GM21526 (cell line): ENCODE measurements around the gene STAT3.
"Not testable (repeated sequence)": the region's sequence is repeated elsewhere in the genome, so short reads cannot be mapped to it uniquely, and the experiment has no call there.

Experiments used
- ATAC-seq: cut with Tn5 transposase; IDR thresholded peaks from one replicate; pipeline ENCODE4 v1.9.1; 2021; ENCODE audit warnings: moderate library complexity; ENCODE audit not compliant: unreplicated experiment, low FRiP score

The STAT3 gene

DNA sequence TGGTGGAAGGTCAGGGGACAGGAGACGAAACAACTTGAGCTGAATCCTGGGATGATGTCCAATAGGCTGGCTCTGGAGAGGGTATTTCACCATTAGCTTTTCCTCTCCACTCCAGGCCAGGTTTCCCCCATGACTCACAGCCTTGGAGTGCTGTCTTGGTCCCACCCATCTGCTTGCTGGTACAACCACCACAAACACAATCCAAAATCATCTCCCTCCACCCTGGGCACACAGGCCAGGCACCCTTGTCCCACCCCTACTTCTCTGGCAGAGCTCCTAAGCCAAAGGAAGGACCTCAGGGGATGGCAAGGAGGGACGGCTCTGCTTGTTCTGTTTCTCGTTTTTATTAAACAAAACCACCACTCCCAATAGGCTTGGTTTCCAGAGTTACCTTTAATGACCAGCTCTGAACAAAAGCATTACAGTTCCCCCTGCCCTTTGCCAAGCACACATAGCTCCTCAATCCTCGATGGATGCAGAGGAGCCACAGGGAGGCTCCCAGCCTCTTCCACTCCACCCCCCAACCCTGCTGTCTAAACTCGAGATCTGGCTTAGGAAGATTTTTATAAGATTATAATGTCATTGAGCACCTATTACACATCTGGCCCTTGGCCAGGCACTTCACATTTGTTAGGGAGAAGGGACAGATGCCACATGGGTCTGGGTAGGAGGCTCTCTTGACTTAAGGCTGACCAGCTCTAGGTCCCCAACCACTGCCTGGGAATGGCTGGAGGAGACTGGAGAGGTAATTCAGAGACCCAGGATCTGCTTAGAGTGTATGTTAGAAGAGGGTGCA, 21.5 kb upstream of the STAT3 start:
- no peak for ATAC-seq

DNA sequence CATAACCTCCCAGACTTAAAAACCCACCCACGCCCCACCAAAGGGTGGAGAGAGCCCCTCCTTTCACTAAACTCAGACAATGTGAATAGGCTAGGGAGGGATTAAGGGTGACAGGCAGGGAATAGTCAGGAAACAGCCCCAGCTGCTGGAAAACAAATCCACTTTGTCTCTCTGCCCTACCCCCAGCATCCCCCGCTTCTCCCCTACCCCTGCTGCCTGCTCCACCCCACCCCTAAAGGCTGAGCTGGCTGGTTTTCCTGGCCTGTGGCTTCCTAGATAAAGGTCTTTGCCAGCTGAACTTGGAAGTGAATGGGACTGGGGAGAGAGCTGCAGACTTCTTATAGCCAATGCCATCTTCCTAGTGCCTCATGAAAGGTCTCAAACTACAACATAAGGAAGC, 19.8 kb upstream of the STAT3 start:
- no peak for ATAC-seq

DNA sequence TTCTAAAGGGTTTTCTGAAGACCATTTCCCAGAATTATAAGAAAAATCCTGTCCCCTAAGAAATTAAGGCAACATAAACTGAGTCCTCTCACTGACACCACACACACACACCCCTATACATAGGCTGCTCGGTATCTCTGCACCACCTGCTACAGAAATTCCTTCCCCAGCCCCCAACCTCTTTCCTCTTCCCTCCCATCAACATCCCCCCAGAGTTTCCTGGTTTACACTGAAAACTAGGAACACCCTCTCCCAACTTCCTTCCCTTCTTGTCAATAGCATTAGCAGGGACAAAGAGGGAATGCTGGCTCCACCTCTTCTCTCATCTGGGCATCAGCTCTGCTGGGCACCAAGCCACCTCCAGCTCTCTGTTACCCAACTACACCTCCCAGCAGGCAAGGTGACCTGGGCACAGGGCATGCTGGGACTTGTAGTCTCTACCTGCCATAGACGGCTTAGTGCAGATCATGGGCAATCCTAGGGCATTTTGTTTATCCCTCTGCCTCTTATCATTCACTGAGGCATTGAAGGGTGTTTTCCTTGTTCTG, 19.1 kb upstream of the STAT3 start:
- ATAC-seq = no peak

DNA sequence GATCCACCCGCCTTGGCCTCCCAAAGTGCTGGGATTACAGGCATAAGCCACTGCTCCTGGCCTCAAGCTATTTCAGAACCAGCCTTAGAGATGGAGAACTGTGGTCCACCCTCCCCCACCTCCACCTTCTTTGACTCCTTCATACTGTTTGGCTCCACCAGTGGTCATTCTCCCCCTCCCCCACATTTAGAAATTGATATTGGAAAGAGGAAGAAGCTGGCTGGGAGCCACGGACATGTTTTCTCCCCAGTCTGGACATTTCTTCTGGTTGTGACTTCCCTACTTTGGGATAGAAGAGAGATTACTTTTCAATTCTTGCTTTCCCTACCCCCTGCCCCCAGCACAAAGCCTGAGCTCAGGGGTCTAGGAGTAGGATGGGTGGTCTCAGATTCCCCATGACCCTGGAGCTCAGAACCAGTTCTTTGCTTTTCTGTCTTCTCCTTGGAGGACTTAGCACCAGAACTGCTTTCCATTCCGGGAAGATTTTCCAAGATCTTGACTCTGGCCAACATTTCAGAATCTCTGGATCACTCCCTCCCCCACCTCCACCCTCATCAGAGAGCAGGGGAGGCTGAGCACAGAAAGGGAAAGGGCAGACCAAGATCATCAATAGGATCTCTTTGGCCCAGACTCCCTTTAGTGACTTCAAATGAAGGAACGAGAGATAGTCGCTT, 18.5 kb upstream of the STAT3 start:
- no peak for ATAC-seq

DNA sequence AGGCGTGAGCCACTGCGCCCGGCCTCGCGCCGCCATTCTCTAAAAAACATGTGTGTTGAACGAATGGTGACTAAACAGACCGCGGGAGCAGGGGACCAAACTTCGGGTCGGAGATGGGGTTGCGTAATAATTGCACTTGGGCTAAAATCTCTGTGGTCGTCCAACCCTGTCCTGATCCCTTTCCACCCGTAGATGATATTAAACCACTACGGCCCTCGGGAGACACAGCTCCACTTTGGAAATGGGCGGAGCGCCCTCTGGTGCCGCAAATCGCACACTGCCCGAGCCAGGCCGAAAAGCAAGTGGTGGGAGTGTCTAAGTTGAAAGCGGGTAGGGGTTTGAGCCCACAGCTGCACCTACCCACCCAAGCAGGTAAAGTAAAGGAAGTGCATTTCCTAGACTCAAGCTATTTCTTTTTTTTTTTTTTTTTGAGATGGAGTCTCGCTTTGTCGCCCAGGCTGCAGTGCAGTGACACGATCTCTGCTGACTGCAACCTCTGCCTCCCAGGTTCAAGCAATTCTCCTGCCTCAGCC, 17.8 kb upstream of the STAT3 start:
- ATAC-seq = no peak

DNA sequence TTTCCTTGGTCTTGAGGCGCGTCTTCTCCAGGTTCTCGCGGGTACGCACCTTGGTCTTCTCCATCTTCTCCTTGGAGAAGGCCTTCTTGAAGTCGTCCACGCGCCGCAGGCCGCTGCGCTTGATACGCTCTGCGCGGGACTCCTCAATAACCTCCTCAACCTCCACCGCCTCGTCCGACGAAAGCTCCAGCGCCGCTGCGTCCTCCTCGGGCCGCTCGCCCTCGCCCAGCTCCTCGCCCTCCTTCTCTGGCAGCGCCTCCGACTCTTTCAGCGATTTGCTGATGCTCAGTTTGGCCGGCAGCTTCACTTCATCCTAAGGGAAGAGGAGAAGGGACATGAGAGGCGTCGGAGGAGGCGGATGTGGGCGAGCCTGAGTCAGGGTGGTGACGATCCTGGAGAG, 16.8 kb upstream of the STAT3 start:
- ATAC-seq = no peak

DNA sequence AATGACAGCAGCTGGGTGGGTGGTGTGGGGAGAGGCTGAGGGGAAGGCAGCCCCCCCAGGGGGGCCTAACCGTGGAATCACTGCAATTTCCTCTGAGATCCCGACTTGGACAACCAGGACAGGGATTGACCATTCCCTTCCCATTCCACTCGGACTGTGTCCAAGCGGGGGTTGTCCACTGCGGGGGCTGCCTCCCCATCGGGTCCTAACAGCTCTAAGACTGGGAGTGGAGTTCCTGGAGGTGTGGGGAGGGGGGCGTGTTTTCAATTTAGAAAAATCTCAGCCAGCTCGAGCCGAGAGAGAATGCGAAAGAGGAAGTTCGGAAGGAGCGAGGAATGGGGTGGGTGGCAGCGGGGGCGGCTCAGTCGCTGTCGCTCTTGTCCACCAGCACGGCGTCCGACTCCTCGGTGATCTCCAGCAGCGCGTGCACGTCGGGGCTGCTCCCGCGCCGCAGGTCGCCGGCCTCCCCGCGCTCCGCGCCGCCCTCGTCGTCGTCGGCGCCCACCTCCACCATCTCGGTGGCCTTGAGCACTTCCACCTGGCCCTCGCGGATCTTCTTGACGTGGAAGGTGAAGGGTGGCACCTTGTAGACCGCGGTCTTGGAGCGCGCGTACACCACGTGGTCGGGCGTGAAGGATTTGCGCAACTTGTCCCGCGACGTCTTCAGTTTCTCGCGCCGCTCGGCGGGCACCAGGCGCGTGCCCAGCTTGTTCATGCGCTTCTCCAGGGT, 16.2 kb upstream of the STAT3 start:
- ATAC-seq = no peak

DNA sequence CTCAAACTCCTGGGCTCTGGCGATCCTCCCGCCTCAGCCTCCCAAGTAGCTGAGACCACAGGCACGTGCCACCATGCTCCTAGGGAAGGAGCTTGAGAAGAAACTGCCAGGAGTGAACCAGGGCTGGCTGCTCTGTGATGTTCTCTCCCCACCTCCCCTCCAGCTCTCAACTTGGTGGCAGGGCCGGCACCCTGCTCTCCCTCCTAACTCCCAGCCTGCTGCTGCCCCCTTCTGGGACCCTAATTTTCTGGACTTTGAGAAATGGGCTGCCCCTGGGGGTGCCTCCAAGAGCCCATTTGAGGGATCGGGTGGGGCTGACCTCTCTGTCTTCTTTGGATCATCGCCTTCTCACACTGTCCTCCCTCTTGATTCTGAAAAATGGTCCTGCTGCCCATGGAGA, 14.9 kb upstream of the STAT3 start:
- ATAC-seq = no peak

DNA sequence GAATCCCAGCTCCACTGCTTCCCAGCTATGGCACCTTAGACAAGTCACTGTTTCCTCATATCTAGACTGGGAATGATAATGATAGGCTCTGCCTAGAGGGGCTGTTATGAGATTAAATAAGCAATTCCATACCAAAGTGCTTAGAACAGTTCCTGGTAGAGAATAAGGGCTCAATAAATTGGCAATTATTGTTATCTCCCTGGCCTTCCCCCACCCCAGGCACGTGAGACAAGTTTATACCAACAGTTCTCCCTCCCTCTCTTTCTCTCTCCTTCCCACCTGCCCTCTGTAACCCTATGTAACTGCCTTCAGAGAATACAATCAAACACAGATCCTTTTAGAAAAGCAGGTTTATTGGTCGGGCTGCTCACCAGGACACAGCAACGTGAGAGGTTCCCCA, 13.9 kb upstream of the STAT3 start:
- no peak for ATAC-seq

DNA sequence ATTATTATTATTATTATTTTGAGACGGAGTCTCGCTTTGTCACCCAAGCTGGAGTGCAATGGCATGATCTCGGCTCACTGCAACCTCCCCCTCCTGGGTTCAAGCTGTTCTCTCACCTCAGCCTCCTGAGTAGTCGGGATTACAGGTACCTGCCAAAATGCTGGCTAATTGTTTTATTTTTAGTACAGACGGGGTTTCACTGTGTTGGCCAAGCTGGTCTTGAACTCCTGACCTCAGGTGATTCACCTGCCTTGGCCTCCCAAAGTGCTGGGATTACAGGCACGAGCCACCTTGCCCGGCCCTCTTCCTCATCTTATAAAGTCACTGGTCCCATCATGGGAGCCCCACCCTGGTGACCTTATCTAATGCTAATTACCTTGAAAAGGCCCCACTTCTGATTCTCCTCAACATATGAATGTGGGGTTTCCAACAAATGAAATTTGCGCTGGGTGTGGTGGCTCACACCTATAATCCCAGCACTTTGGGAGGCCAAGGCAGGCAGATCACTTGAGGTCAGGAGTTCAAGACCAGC, 12.7 kb upstream of the STAT3 start:
- not testable (repeated sequence) for ATAC-seq

DNA sequence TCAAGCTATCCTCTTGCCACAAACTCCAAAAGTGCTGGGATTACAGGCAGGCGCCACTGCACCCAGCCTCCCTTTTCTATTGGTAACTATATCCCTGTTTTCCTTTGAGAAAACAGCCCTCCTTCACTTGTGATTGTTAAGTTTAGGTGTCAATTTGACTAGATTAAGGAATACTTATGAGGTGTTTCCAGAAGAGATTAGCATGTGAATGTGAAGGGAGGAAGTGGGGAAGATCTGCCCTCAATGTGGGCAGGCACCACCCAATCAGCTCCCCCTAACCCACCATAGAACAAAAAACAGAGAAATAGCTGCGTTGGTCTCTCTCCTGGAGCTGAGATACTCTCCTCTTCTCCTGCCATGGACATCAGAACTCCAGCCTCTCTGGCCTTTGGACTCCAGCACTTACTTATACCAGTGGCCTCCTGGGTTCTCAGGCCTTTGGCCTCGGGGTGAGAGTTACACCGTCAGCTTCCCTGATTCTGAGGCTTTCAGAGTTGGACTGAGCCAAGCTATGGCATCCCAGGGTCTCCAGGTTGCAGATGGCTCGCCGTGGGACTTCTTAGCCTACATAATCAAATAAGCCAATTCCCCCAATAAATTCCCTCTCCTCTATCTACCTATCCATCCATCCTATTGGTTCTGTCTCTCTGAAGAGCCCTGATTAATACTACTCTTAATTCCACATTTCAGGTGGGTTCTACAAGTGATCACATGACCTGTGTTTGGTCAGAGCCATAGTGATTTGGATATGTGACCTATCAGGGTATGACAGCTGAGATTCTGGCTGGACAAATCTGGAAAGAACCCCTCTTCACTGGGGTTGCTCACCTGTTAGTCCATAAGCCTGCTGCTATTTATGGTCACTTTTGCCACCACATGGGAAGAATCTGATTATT, 12.0 kb upstream of the STAT3 start:
- ATAC-seq = no peak

DNA sequence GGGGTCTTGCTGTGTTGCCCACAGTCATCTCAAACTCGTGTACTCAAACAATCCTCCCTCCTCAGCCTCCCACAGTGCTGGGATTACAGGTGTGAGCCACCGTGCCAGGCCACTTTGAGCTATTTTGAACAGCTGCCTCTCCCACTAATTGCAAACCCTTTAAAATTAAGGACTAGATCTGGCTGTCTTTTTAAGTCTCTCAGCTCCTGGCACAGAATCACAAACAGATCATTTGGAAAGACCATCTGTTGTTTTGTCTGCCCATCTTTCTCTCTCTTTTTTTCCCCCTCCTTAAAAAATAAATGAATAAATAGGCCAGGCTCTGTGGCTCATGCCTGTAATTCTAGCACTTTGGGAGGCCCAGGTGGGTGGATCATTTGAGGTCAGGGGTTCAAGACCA, 10.9 kb upstream of the STAT3 start:
- no peak for ATAC-seq

DNA sequence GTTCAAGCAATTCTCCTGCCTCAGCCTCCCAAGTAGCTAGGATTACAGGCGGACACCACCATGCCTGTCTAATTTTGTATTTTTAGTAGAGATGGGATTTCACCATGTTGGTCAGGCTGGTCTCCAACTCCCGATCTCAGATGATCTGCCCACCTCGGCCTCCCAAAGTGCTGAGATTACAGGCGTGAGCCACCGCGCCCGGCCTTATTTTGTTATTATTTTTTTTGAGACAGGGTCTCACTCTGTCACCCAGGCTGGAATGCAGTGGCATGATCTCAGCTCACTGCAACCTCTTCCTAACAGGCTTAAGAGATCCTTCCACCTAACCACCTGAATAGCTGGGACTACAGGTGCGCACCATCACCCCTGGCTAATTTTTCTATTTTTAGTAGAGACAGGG, 7.4 kb upstream of the STAT3 start:
- not testable (repeated sequence) for ATAC-seq

DNA sequence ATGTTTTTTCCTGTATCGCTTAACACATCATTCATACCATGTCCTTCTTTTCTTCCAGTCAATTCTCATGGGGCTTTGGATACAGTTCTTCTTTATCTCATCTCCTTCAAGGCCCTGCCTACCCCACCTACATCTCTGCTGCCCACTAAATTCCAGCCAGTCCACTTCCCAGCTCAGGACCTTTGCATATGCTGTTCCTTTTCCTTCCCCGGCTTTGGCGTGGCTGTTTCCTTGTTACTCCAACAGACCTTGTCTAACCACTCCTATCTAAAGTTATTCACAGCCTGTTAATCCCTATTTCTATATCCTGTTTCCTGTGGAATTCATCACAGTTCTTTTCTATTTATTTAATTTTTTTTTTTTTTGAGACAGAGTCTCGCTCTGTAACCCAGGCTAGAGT, 6.6 kb upstream of the STAT3 start:
- no peak for ATAC-seq

DNA sequence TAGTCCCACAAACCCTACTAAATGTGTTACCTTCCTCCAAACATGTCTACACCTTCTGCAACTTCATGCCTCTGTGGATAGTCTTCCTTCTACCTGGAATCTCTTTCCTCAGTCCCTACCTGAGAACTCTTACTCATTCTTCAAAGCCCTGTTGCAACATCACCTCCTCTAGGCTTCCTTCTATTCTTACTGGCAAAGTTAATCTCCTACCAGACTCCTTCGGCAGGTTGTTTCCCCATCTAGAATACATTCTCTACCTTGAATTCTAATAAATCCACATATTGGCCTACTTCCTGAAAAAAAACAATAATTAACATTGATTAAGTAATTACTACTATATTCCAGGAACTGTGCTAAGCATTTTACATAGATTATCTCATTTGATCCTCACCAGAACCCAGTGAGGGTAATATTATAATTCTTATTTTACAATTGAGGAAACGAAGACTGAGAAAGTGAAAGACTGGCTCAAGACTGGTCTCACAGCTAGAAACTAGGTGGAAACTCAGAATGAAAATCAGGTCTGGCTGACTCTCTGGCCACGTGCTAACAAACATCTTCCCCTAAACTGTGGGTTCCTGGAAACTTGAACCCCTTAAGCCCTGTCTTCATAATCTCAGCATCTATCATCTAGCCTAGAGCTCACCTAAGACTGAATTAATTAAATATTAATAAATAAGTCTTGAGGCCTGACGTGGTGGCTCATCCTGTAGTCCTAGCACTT, 4.6 kb upstream of the STAT3 start:
- no peak for ATAC-seq

DNA sequence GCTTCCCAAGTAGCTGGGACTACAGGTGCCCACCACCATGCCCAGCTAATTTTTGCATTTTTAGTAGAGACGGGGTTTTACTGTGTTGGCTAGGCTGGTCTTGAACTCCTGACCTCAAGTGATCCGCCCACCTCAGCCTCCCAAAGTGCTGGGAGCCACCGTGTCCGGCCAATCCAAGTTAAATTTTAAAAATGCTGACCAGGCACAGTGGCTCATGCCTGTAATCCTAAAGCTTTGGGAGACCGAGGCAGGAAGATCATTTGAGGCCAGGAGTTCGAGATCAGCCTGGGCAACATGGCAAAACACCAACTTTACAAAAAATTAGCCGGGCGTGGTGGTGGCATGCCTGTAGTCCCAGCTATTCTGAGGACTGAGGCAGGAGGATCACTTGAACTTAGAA, 3.2 kb upstream of the STAT3 start:
- ATAC-seq = not testable (repeated sequence)

DNA sequence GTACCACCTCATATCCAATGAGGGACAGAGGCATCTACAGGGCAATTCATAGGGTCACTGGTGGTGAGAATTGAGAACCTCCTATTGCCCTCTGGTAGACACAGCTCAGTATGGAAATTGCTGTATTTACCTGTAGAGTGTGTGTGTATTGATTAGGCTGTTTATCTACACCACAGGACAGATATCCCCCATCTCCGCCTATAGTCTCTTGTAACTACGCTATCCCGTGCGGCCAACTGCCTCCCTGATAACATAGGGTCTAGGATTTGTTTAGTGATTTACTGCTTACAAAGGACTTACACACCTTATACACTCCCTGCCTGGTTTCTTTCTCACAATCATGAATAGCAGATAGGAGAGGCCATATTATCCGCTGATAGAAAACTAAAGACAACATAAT, 1.7 kb upstream of the STAT3 start:
- ATAC-seq = no peak

DNA sequence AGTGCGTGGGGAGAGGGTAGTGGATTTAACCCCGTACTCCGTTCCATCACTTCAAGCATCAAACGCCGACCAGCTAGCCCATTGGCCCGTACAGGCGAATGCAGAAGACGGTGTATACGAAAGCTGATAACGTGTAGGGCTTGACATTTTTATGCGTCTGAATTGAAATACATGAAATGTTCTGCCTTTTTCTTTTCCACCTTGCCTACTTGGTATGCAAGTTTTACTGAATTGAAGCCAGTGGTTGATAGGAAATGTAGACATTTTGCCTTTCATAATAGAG, 834 bp upstream of the STAT3 start:
- ATAC-seq = peak; percentile 22

DNA sequence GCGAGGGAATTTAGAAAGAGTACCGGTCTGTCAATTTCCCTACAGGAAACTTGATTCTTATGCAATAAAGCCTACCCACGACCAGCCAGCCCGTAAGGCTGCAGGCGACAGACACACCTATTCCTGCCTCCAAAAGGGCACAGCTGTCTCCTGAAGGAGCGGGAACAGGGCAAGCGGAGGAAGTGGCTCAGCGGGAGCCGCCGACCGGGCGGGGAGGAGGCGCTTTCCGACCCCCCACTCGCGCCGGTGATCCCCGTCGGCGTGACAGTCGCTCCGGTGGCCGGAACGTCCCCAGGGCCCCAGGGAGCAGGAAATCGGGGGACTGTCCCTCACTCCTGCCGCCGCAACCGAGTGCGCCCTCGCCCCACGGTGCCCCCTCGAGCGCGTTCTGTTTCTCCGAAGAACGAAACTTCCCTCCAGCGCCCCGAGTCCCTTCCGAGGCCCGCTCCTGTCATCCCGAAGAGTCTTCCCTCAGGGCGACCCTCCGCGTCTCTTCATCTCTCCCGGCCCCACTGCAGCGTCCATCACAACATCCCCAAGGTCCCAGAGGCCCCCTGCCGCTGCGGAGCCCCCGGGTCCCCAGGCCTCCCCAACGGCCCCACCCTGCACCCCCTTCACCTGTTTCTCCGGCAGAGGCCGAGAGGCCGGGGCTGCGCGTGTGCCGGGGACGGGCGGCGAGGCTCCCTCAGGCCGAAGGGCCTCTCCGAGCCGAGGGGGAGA, 421 bp downstream of the STAT3 start:
- ATAC-seq = peak; percentile 7
